GM23338 (cell line): ENCODE measurements around the gene STIM1. TPM values are rescaled to one million over a fixed set of nuclear protein-coding genes. Genes with fewer than 3 reads are reported as not detected.

Experiments used
- ATAC-seq: fragments of 200-7000 bp; cut with Tn5 transposase; 3 replicates; pipeline ENCODE4 v1.9.1; 2020
- DNase-seq: peaks from one replicate; pipeline ENCODE4 v3.0.0-alpha.2; 2015; ENCODE audit warnings: low spot score
- H2AFZ ChIP-seq: fragments of 200-600 bp; sonication (generic); 2 replicates; pipeline ENCODE4 v1.8.0; 2016; ENCODE audit warnings: antibody characterized with exemption, mild to moderate bottlenecking, moderate library complexity
- H3F3A ChIP-seq: fragments of 200-600 bp; sonication (generic); replicated peaks from 2 replicates; pipeline ENCODE4 v1.8.0; 2017; ENCODE audit warnings: antibody characterized with exemption, mixed run types, low read depth
- H3K27ac ChIP-seq: fragments of 200-600 bp; sonication (generic); 2 replicates; pipeline ENCODE4 v1.6.1; 2016; ENCODE audit warnings: low read depth
- H3K27me3 ChIP-seq: fragments of 200-600 bp; sonication (generic); 2 replicates; pipeline ENCODE4 v1.8.0; 2016; ENCODE audit warnings: mild to moderate bottlenecking, mixed run types, moderate library complexity; ENCODE audit not compliant: insufficient read depth
- H3K36me3 ChIP-seq: fragments of 200-600 bp; sonication (generic); 2 replicates; pipeline ENCODE4 v1.8.0; 2016; ENCODE audit warnings: mild to moderate bottlenecking; ENCODE audit not compliant: insufficient read depth
- H3K4me1 ChIP-seq: fragments of 200-600 bp; sonication (generic); 2 replicates; pipeline ENCODE4 v1.8.0; 2016; ENCODE audit warnings: mild to moderate bottlenecking, moderate library complexity; ENCODE audit not compliant: insufficient read depth
- H3K4me2 ChIP-seq: fragments of 200-600 bp; sonication (generic); 2 replicates; pipeline ENCODE4 v1.7.1; 2017; ENCODE audit warnings: mixed run types
- H3K4me3 ChIP-seq: fragments of 200-600 bp; sonication (generic); 2 replicates; pipeline ENCODE4 v1.6.1; 2016; ENCODE audit warnings: mixed run types
- H3K79me2 ChIP-seq: fragments of 200-600 bp; sonication (generic); replicated peaks from 2 replicates; pipeline ENCODE4 v1.8.0; 2017; ENCODE audit warnings: mild to moderate bottlenecking; ENCODE audit not compliant: insufficient read depth
- H3K9me2 ChIP-seq: fragments of 200-600 bp; sonication (generic); 2 replicates; pipeline ENCODE4 v1.8.0; 2017; ENCODE audit not compliant: insufficient read depth
- H4K20me1 ChIP-seq: fragments of 200-600 bp; sonication (generic); replicated peaks from 2 replicates; pipeline ENCODE4 v1.8.0; 2017; ENCODE audit warnings: mild to moderate bottlenecking; ENCODE audit not compliant: insufficient read depth
- H3K27ac Mint-ChIP-seq: 2 replicates; pipeline ENCODE4 v1.8.0; 2020; ENCODE audit warnings: inconsistent platforms, mild to moderate bottlenecking, moderate library complexity, mixed read lengths
- H3K27me3 Mint-ChIP-seq: 3 replicates; pipeline ENCODE4 v1.8.0; 2022; ENCODE audit warnings: low read depth, mild to moderate bottlenecking, moderate library complexity, mixed read lengths, inconsistent platforms; ENCODE audit not compliant: insufficient read depth, poor library complexity
- H3K36me3 Mint-ChIP-seq: 3 replicates; pipeline ENCODE4 v1.8.0; 2021; ENCODE audit warnings: low read depth, mild to moderate bottlenecking, inconsistent platforms, moderate library complexity, mixed read lengths
- H3K4me1 Mint-ChIP-seq: 3 replicates; pipeline ENCODE4 v1.8.0; 2020; ENCODE audit warnings: mild to moderate bottlenecking, inconsistent platforms, mixed read lengths
- H3K4me3 Mint-ChIP-seq: 3 replicates; pipeline ENCODE4 v1.8.0; 2021; ENCODE audit warnings: moderate library complexity, mild to moderate bottlenecking, inconsistent platforms, mixed read lengths
- H3K9me3 Mint-ChIP-seq: 3 replicates; pipeline ENCODE4 v1.8.0; 2020; ENCODE audit warnings: moderate library complexity, mild to moderate bottlenecking, inconsistent platforms, mixed read lengths
- CTCF ChIP-seq, 2 experiments: fragments of 200-600 bp in 1 of 2; sonication (generic) in 1 of 2; conservative IDR thresholded peaks; 2 replicates each; pipeline versions ENCODE4 v1.5.1 to v1.6.1; 2016 to 2017; ENCODE audit warnings: antibody characterized with exemption in 2 of 2, low read depth in 2 of 2, mild to moderate bottlenecking in 2 of 2, moderate library complexity in 1 of 2
- ETS1 ChIP-seq: IDR thresholded peaks from 2 replicates; pipeline ENCODE4 v1.6.1; 2016; ENCODE audit warnings: antibody characterized with exemption
- NANOG ChIP-seq: IDR thresholded peaks from 2 replicates; pipeline ENCODE4 v1.6.1; 2016; ENCODE audit warnings: antibody characterized with exemption, borderline replicate concordance
- ZNF114 ChIP-seq: fragments of 250-450 bp; sonication (Bioruptor Pico); IDR thresholded peaks from 2 replicates; pipeline ENCODE4 v1.5.0; 2020; ENCODE audit warnings: mild to moderate bottlenecking, moderate library complexity
- polyA plus RNA-seq: library from polyadenylated mRNA; unstranded; fragments of >200 nt; fragmentation: Nextera tagmentation; extraction: Ambion mirVana; gene quantifications from 2 replicates; pipeline ENCODE4 v1.2.1, GENCODE V29; 2016
- total RNA-seq: library from RNA; depleted of rRNA; stranded (reverse); fragments of >200 nt; shearing (Covaris generic); gene quantifications from 2 replicates; pipeline ENCODE4 v1.2.3, GENCODE V29; 2014

Gene STIM1
- total and polyA plus RNA-seq, 2 experiments from 2014 or later: 3.5 to 14.0 TPM

GRCh38 chr11:3808861-3809623 is 46.4 kb upstream of the STIM1 start:
- ATAC-seq (peak; percentile 53), DNase-seq (peak; percentile 65)
- Histone ChIP-seq H3K79me2 (peaks cover 11% of the 10 kb centered on the region; the same call in 1 of the 2 replicates), H2AFZ (peak overlapping the region; percentile 99), H4K20me1 (no peaks in the 10 kb centered on the region; the same call in 1 of the 2 replicates), H3K4me3 (peak overlapping the region; percentile 92), H3K36me3 (no peaks in the 10 kb centered on the region), H3F3A (0 out of 2 replicates have a peak, but pooled peaks cover 3% of the 10 kb centered on the region), H3K27me3 (no peaks in the 10 kb centered on the region), H3K27ac (no peak overlapping the region; the same call in 1 of the 2 replicates), H3K4me2 (peak overlapping the region; percentile 96), H3K9me2 (no peaks in the 10 kb centered on the region), H3K4me1 (no peaks in the 10 kb centered on the region; the same call in 1 of the 2 replicates)
- peaks cover 16% of the 10 kb centered on the region for H3K4me1 Mint-ChIP-seq
- H3K27me3 Mint-ChIP-seq: peaks cover 8% of the 10 kb centered on the region
- H3K4me3 Mint-ChIP-seq: peak overlapping the region; percentile 97
- peak overlapping the region; percentile 69 for H3K27ac Mint-ChIP-seq
- no peak for TF ChIP-seq ETS1
- peak; percentile 57 to 69 for TF ChIP-seq CTCF (conservative IDR thresholded peaks at IDR 0.05; ENCODE audit: low read depth in 2 of 2)
- H3K36me3 Mint-ChIP-seq: no peaks in the 10 kb centered on the region; the same call in 2 of the 3 replicates
- no peaks in the 10 kb centered on the region for H3K9me3 Mint-ChIP-seq

- Mint-ChIP-seq H3K36me3 (no peaks in the 10 kb centered on the region; the same call in 2 of the 3 replicates), H3K27me3 (peaks cover 8% of the 10 kb centered on the region), H3K4me1 (peaks cover 16% of the 10 kb centered on the region), H3K9me3 (no peaks in the 10 kb centered on the region), H3K4me3 (peak overlapping the region; percentile 97), H3K27ac (no peak overlapping the region; the same call in 1 of the 2 replicates)
- Histone ChIP-seq H3K9me2 (no peaks in the 10 kb centered on the region), H3F3A (0 out of 2 replicates have a peak, but pooled peaks cover 3% of the 10 kb centered on the region), H3K27ac (no peak overlapping the region), H2AFZ (no peak overlapping the region), H3K4me1 (no peaks in the 10 kb centered on the region; the same call in 1 of the 2 replicates), H3K27me3 (no peaks in the 10 kb centered on the region), H3K4me2 (peak overlapping the region; percentile 96), H3K36me3 (no peaks in the 10 kb centered on the region), H3K4me3 (peak overlapping the region; percentile 92; the same call in 1 of the 2 replicates), H3K79me2 (peaks cover 11% of the 10 kb centered on the region; the same call in 1 of the 2 replicates), H4K20me1 (no peaks in the 10 kb centered on the region; the same call in 1 of the 2 replicates)
- DNase-seq: peak; percentile 25
- TF ChIP-seq ETS1: no peak
- no peak for TF ChIP-seq CTCF (conservative IDR thresholded peaks at IDR 0.05; ENCODE audit: low read depth in 2 of 2)
- TF ChIP-seq NANOG: no peak
- TF ChIP-seq ZNF114 (CRISPR knock-in tag): no peak
- ATAC-seq: no peak
Observed at GRCh38 chr11:3809624-3809928, 45.9 kb upstream of the STIM1 start.
